ENCODE results near the gene KCTD8. TPM values are rescaled to one million over a fixed set of nuclear protein-coding genes. Genes with fewer than 3 reads are reported as not detected.

The KCTD8 gene
- not detected in 2 replicates for total RNA-seq (2014; rRNA removed; shearing (Covaris generic))

GRCh38 chr4:44448521-44449461 lies at the start of gene KCTD8:
Gene KCTD8, minus strand, starts transcription at chr4:44448809.
- peak; percentile 39 for DNase-seq (ENCODE audit: low spot score)

- DNase-seq (ENCODE audit: low spot score) = no peak
These were observed 46.4 kb upstream of the KCTD8 start for GRCh38 chr4:44494810-44495701.

GRCh38 chr4:44493924-44494323 lies 45.3 kb upstream of the KCTD8 start:
- DNase-seq (ENCODE audit: low spot score) = peak; percentile 31

GRCh38 chr4:44487341-44487740 lies 38.7 kb upstream of the KCTD8 start:
- DNase-seq (ENCODE audit: low spot score) = no peak

- DNase-seq (ENCODE audit: low spot score) = no peak
These were observed 31.1 kb upstream of the KCTD8 start for GRCh38 chr4:44479731-44480130.

- DNase-seq (ENCODE audit: low spot score) = no peak
These were observed 13.7 kb upstream of the KCTD8 start for GRCh38 chr4:44462259-44462658.

- no peak for DNase-seq (ENCODE audit: low spot score)
These were observed 775 bp downstream of the KCTD8 start for GRCh38 chr4:44447563-44448504.

GRCh38 chr4:44446801-44447562 lies 1.6 kb downstream of the KCTD8 start:
- no peak for DNase-seq (ENCODE audit: low spot score)

- DNase-seq (ENCODE audit: low spot score) = no peak
These were observed 2.4 kb downstream of the KCTD8 start for GRCh38 chr4:44446191-44446590.

GRCh38 chr4:44438687-44439086 lies 9.9 kb downstream of the KCTD8 start:
- DNase-seq (ENCODE audit: low spot score) = no peak

GRCh38 chr4:44434247-44434646 lies 14.4 kb downstream of the KCTD8 start:
- no peak for DNase-seq (ENCODE audit: low spot score)

- DNase-seq (ENCODE audit: low spot score) = peak; percentile 16
These were observed 22.9 kb downstream of the KCTD8 start for GRCh38 chr4:44425614-44426208.

GRCh38 chr4:44422912-44423311 lies 25.7 kb downstream of the KCTD8 start:
- no peak for DNase-seq (ENCODE audit: low spot score)

- DNase-seq (ENCODE audit: low spot score) = no peak
These were observed 27.1 kb downstream of the KCTD8 start for GRCh38 chr4:44421330-44422065.

GRCh38 chr4:44415251-44415650 lies 33.4 kb downstream of the KCTD8 start:
- no peak for DNase-seq (ENCODE audit: low spot score)

GRCh38 chr4:44368413-44369167 lies 80.0 kb downstream of the KCTD8 start:
- no peak for DNase-seq (ENCODE audit: low spot score)

GRCh38 chr4:44354172-44354571 lies 94.4 kb downstream of the KCTD8 start:
- no peak for DNase-seq (ENCODE audit: low spot score)

GRCh38 chr4:44351069-44351468 lies 97.5 kb downstream of the KCTD8 start:
- no peak for DNase-seq (ENCODE audit: low spot score)

GRCh38 chr4:44342800-44343199 lies 105.8 kb downstream of the KCTD8 start:
- DNase-seq (ENCODE audit: low spot score) = no peak

All from A172 (cell line).